Umbilical cord (tissue), 2 donors: ENCODE measurements around the gene RIN3. TPM values are rescaled to one million over a fixed set of nuclear protein-coding genes. Genes with fewer than 3 reads are reported as not detected.

Source experiments
- DNase-seq: peaks from one replicate; pipeline ENCODE4 v3.0.0-alpha.2; 2015; ENCODE audit warnings: low spot score
- total RNA-seq: library from RNA; depleted of rRNA; stranded (reverse); fragments of >200 nt; gene quantifications from one replicate; pipeline ENCODE4 v1.2.3, GENCODE V29; 2014; ENCODE audit warnings: low replicate concordance; ENCODE audit not compliant: insufficient read depth

Gene RIN3
- total RNA-seq, 1 donor from 2014 or later: 15.2 TPM

- DNase-seq: no peak
These were observed 175.1 kb downstream of the RIN3 start for GRCh38 chr14:92688434-92689375.

GRCh38 chr14:92690171-92691011 lies 176.8 kb downstream of the RIN3 start:
- DNase-seq: no peak

- DNase-seq: no peak
These were observed 179.2 kb downstream of the RIN3 start for GRCh38 chr14:92692822-92693226.

- peak; percentile 22 for DNase-seq
These were observed 180.6 kb downstream of the RIN3 start for GRCh38 chr14:92693998-92694795.

GRCh38 chr14:92694807-92695206 lies 181.2 kb downstream of the RIN3 start:
- no peak for DNase-seq

GRCh38 chr14:92695562-92695961 lies 182.0 kb downstream of the RIN3 start:
- DNase-seq: no peak

- no peak for DNase-seq
These were observed 182.8 kb downstream of the RIN3 start for GRCh38 chr14:92696366-92696765.

GRCh38 chr14:92698393-92698792 lies 184.8 kb downstream of the RIN3 start:
- no peak for DNase-seq

- DNase-seq: no peak
These were observed 188.2 kb downstream of the RIN3 start for GRCh38 chr14:92701826-92702225.

GRCh38 chr14:92702441-92702918 lies 188.9 kb downstream of the RIN3 start:
- no peak for DNase-seq

GRCh38 chr14:92703516-92703915 lies 189.9 kb downstream of the RIN3 start:
- no peak for DNase-seq

GRCh38 chr14:92704036-92704804 lies 190.6 kb downstream of the RIN3 start:
- peak; percentile 42 for DNase-seq

- no peak for DNase-seq
These were observed 191.2 kb downstream of the RIN3 start for GRCh38 chr14:92704821-92705220.

GRCh38 chr14:92706386-92706785 lies 192.8 kb downstream of the RIN3 start:
- no peak for DNase-seq

GRCh38 chr14:92709340-92710000 lies 195.9 kb downstream of the RIN3 start:
- DNase-seq: no peak

GRCh38 chr14:92710001-92710341 lies 196.4 kb downstream of the RIN3 start:
- DNase-seq: no peak

GRCh38 chr14:92711976-92712653 lies 198.5 kb downstream of the RIN3 start:
- no peak for DNase-seq

GRCh38 chr14:92712654-92713051 lies 199.1 kb downstream of the RIN3 start:
- DNase-seq: no peak

- peak; percentile 45 for DNase-seq
These were observed 201.2 kb downstream of the RIN3 start for GRCh38 chr14:92714739-92715307.
